ENCODE results near the gene CIB4.
"Not testable (repeated sequence)": the region's sequence is repeated elsewhere in the genome, so short reads cannot be mapped to it uniquely, and the experiment has no call there.

CIB4 gene

GRCh38 chr2:26569216-26570082 is 71.7 kb downstream of the CIB4 start:
- no peak for DNase-seq (ENCODE audit: low read depth, low spot score)

GRCh38 chr2:26568076-26568890 is 72.9 kb downstream of the CIB4 start:
- DNase-seq (ENCODE audit: low read depth, low spot score), result no peak

- DNase-seq (ENCODE audit: low read depth, low spot score), result no peak
These were observed 73.6 kb downstream of the CIB4 start for GRCh38 chr2:26567534-26567933.

GRCh38 chr2:26566731-26567130 is 74.4 kb downstream of the CIB4 start:
- not testable (repeated sequence) for DNase-seq (ENCODE audit: low read depth, low spot score)

GRCh38 chr2:26566081-26566375 is 75.1 kb downstream of the CIB4 start:
- no peak for DNase-seq (ENCODE audit: low read depth, low spot score)

GRCh38 chr2:26564121-26564644 is 77.0 kb downstream of the CIB4 start:
- DNase-seq (ENCODE audit: low read depth, low spot score), result no peak

- DNase-seq (ENCODE audit: low read depth, low spot score), result no peak
These were observed 77.5 kb downstream of the CIB4 start for GRCh38 chr2:26563686-26564085.

- no peak for DNase-seq (ENCODE audit: low read depth, low spot score)
These were observed 78.1 kb downstream of the CIB4 start for GRCh38 chr2:26562811-26563645.

- no peak for DNase-seq (ENCODE audit: low read depth, low spot score)
These were observed 79.0 kb downstream of the CIB4 start for GRCh38 chr2:26561918-26562810.

- no peak for DNase-seq (ENCODE audit: low read depth, low spot score)
These were observed 79.8 kb downstream of the CIB4 start for GRCh38 chr2:26561376-26561775.

- DNase-seq (ENCODE audit: low read depth, low spot score), result no peak
These were observed 80.3 kb downstream of the CIB4 start for GRCh38 chr2:26560892-26561291.

- DNase-seq (ENCODE audit: low read depth, low spot score), result no peak
These were observed 81.6 kb downstream of the CIB4 start for GRCh38 chr2:26559556-26559955.

- DNase-seq (ENCODE audit: low read depth, low spot score), result no peak
These were observed 82.1 kb downstream of the CIB4 start for GRCh38 chr2:26559044-26559405.

GRCh38 chr2:26558271-26559043 is 82.7 kb downstream of the CIB4 start:
- no peak for DNase-seq (ENCODE audit: low read depth, low spot score)

GRCh38 chr2:26557244-26557925 is 83.8 kb downstream of the CIB4 start:
- DNase-seq (ENCODE audit: low read depth, low spot score), result no peak

GRCh38 chr2:26556309-26557243 is 84.6 kb downstream of the CIB4 start:
- no peak for DNase-seq (ENCODE audit: low read depth, low spot score)

- no peak for DNase-seq (ENCODE audit: low read depth, low spot score)
These were observed 85.7 kb downstream of the CIB4 start for GRCh38 chr2:26555246-26556133.

All from activated CD4-positive, CD25-positive, alpha-beta regulatory T cell treated with anti-CD3 and anti-CD28 coated beads, Interleukin-2, amount 50 U/mL, for 16 hours (primary cell).